CD4-positive, alpha-beta memory T cell (primary cell): ENCODE results near the gene MIF4GD. TPM values are rescaled to one million over a fixed set of nuclear protein-coding genes. Genes with fewer than 3 reads are reported as not detected.

Experiments used
- CTCF ChIA-PET: fragments of 350-600 bp; sonication (Branson Sonifier 250); formaldehyde crosslinking; loops from one replicate; lab custom pipeline; 2021; ENCODE audit warnings: inconsistent platforms; ENCODE audit not compliant: partially characterized antibody; lab: Charles Lee
- POLR2A ChIA-PET: fragments of 350-600 bp; sonication (Branson Sonifier 250); formaldehyde crosslinking; loops from one replicate; lab custom pipeline; 2021; ENCODE audit not compliant: partially characterized antibody; lab: Charles Lee
- DNase-seq, 5 donors: peaks; one replicate each; pipeline versions ENCODE4 v3.0.0 to v3.0.0-alpha.2; 2020 to 2022; ENCODE audit warnings: mixed read lengths in 1 of 5
- H3K27ac ChIP-seq: one replicate; pipeline ENCODE4 v1.7.0; 2013; ENCODE audit warnings: low read depth, low read length
- H3K27me3 ChIP-seq: 2 replicates; pipeline ENCODE4 v1.7.0; 2013; ENCODE audit warnings: mild to moderate bottlenecking, low read length, moderate library complexity; ENCODE audit not compliant: insufficient read depth
- H3K36me3 ChIP-seq: 2 replicates; pipeline ENCODE4 v1.7.0; 2013; ENCODE audit warnings: mild to moderate bottlenecking, low read length, moderate library complexity; ENCODE audit not compliant: insufficient read depth
- H3K4me1 ChIP-seq: 2 replicates; pipeline ENCODE4 v1.7.0; 2013; ENCODE audit warnings: mild to moderate bottlenecking, low read length, moderate library complexity; ENCODE audit not compliant: insufficient read depth
- H3K4me3 ChIP-seq, 2 donors: one replicate each; pipeline ENCODE4 v1.7.0; 2013; ENCODE audit warnings: low read length in 2 of 2, mild to moderate bottlenecking in 1 of 2
- H3K9me3 ChIP-seq, 2 donors: one replicate each; pipeline ENCODE4 v1.7.0; 2013; ENCODE audit warnings: low read length in 2 of 2, control low read depth in 1 of 2; ENCODE audit not compliant: control insufficient read depth in 1 of 2
- H3K27ac Mint-ChIP-seq, 7 donors: one replicate each; pipeline ENCODE4 v1.8.0; 2020 to 2021; ENCODE audit warnings: mixed read lengths in 7 of 7, mild to moderate bottlenecking in 6 of 7, inconsistent platforms in 3 of 7, moderate library complexity in 3 of 7
- H3K27me3 Mint-ChIP-seq, 2 donors: one replicate each; pipeline ENCODE4 v1.8.0; 2020 to 2021; ENCODE audit warnings: mixed read lengths in 2 of 2
- H3K36me3 Mint-ChIP-seq, 2 donors: one replicate each; pipeline ENCODE4 v1.8.0; 2020 to 2021; ENCODE audit warnings: mixed read lengths in 2 of 2, inconsistent platforms in 1 of 2, mild to moderate bottlenecking in 1 of 2
- H3K4me1 Mint-ChIP-seq, 4 donors: one replicate each; pipeline ENCODE4 v1.8.0; 2020 to 2021; ENCODE audit warnings: mixed read lengths in 4 of 4, mild to moderate bottlenecking in 1 of 4
- H3K4me3 Mint-ChIP-seq, 8 donors: one replicate each; pipeline ENCODE4 v1.8.0; 2020 to 2021; ENCODE audit warnings: mixed read lengths in 8 of 8, mild to moderate bottlenecking in 7 of 8, moderate library complexity in 6 of 8, inconsistent platforms in 3 of 8
- H3K9me3 Mint-ChIP-seq, 8 donors: one replicate each; pipeline ENCODE4 v1.8.0; 2020 to 2021; ENCODE audit warnings: mixed read lengths in 8 of 8, mild to moderate bottlenecking in 5 of 8, inconsistent platforms in 3 of 8, moderate library complexity in 1 of 8
- intact Hi-C: fragments of 100-400 bp; cut with micrococcal nuclease; formaldehyde crosslinking; loops from one replicate; pipeline ENCODE4 v1.15.1; 2023
- polyA plus RNA-seq, 2 donors: library from polyadenylated mRNA; unstranded; fragments of 300-500 nt; fragmentation: Illumina TruSeq; gene quantifications; one replicate each; pipeline ENCODE4 v1.2.3, GENCODE V29; 2021
- total RNA-seq, 2 experiments: library from RNA; stranded (reverse); gene quantifications; one replicate each; pipeline ENCODE4 v1.2.3, GENCODE V29; 2021

The MIF4GD gene
- total and polyA plus RNA-seq, 4 experiments from 2014 or later: 35.8 to 94.3 (median 60.9) TPM

GRCh38 chr17:75267411-75268232 is 3.4 kb downstream of the MIF4GD start:
- Mint-ChIP-seq H3K4me3 (peak overlapping the region in 1 of 8 donors; percentile 71), H3K36me3 (peaks cover 7 to 28% of the 10 kb centered on the region in 2 donors), H3K27ac (peak overlapping the region in 3 of 7 donors; percentile 4 to 80 (median 79)), H3K9me3 (no peaks in the 10 kb centered on the region), H3K27me3 (no peaks in the 10 kb centered on the region), H3K4me1 (peaks cover 11 to 30% (median 16%) of the 10 kb centered on the region in 4 donors)
- Histone ChIP-seq H3K36me3 (peaks cover 19% of the 10 kb centered on the region), H3K27me3 (no peaks in the 10 kb centered on the region), H3K4me1 (peaks cover 26% of the 10 kb centered on the region), H3K4me3 (no peak overlapping the region), H3K27ac (no peak overlapping the region), H3K9me3 (no peaks in the 10 kb centered on the region)
- ChIA-PET CTCF (no interaction called here), POLR2A (interaction anchor here (0.6 to 1.8 kb wide), 4 partner anchors 22 to 287 kb away, joined by 3 to 5 read pairs (median 3); partner anchors contain the start of genes NT5C and SLC25A19)
- DNase-seq: no peak
- intact Hi-C loops: no loop called here

- Mint-ChIP-seq H3K9me3 (no peaks in the 10 kb centered on the region), H3K36me3 (peaks cover 7 to 34% of the 10 kb centered on the region in 2 donors), H3K27ac (no peak overlapping the region), H3K4me1 (peaks cover 13 to 31% (median 19%) of the 10 kb centered on the region in 4 donors), H3K27me3 (no peaks in the 10 kb centered on the region), H3K4me3 (no peak overlapping the region)
- CTCF ChIA-PET: no interaction called here
- H3K9me3 ChIP-seq: no peaks in the 10 kb centered on the region
- no peak overlapping the region for H3K4me3 ChIP-seq
- H3K27ac ChIP-seq: no peak overlapping the region
- peaks cover 26% of the 10 kb centered on the region for H3K4me1 ChIP-seq
- POLR2A ChIA-PET: interaction anchor here (0.8 to 1.1 kb wide), 2 partner anchors 28 to 136 kb away, joined by 3 read pairs; partner anchors contain the start of gene NT5C
- H3K27me3 ChIP-seq: no peaks in the 10 kb centered on the region
- H3K36me3 ChIP-seq: peaks cover 19% of the 10 kb centered on the region
- intact Hi-C loops: no loop called here
- no peak for DNase-seq
These were observed 3.9 kb downstream of the MIF4GD start for GRCh38 chr17:75267153-75267410.

- no peak for DNase-seq
- Histone ChIP-seq H3K4me3 (no peak overlapping the region), H3K4me1 (peaks cover 22% of the 10 kb centered on the region), H3K9me3 (no peaks in the 10 kb centered on the region), H3K36me3 (peaks cover 19% of the 10 kb centered on the region), H3K27ac (no peak overlapping the region), H3K27me3 (no peaks in the 10 kb centered on the region)
- H3K36me3 Mint-ChIP-seq: peaks cover 7 to 39% of the 10 kb centered on the region in 2 donors
- H3K27ac Mint-ChIP-seq: no peak overlapping the region
- CTCF ChIA-PET: interaction anchor here (0.6 kb wide), 1 partner anchor 14 kb away, joined by 3 read pairs; no protein-coding TSS in a partner anchor
- H3K27me3 Mint-ChIP-seq: no peaks in the 10 kb centered on the region
- H3K4me1 Mint-ChIP-seq: peaks cover 11 to 31% (median 18%) of the 10 kb centered on the region in 4 donors
- POLR2A ChIA-PET: interaction anchor here (1.1 kb wide), 1 partner anchor 27 kb away, joined by 3 read pairs; no protein-coding TSS in a partner anchor
- intact Hi-C loops: no loop called here
- H3K4me3 Mint-ChIP-seq: no peak overlapping the region
- no peaks in the 10 kb centered on the region for H3K9me3 Mint-ChIP-seq
These were observed 4.5 kb downstream of the MIF4GD start for GRCh38 chr17:75266316-75267152.

GRCh38 chr17:75265614-75266315 is 5.3 kb downstream of the MIF4GD start:
- Histone ChIP-seq H3K4me3 (no peak overlapping the region), H3K9me3 (no peaks in the 10 kb centered on the region), H3K27ac (no peak overlapping the region), H3K27me3 (no peaks in the 10 kb centered on the region), H3K4me1 (peaks cover 23% of the 10 kb centered on the region), H3K36me3 (peaks cover 19% of the 10 kb centered on the region)
- Mint-ChIP-seq H3K36me3 (peaks cover 7 to 47% of the 10 kb centered on the region in 2 donors), H3K4me1 (peaks cover 12 to 36% (median 22%) of the 10 kb centered on the region in 4 donors), H3K4me3 (no peak overlapping the region), H3K9me3 (no peaks in the 10 kb centered on the region), H3K27me3 (no peaks in the 10 kb centered on the region), H3K27ac (peak overlapping the region in 1 of 7 donors; percentile 42)
- POLR2A ChIA-PET: interaction anchor here (1.2 kb wide), 1 partner anchor 24 kb away, joined by 8 read pairs; the partner anchor contains the start of gene SLC25A19
- DNase-seq: no peak
- intact Hi-C loops: no loop called here
- CTCF ChIA-PET: no interaction called here

GRCh38 chr17:75263055-75263454 is 8.0 kb downstream of the MIF4GD start:
- H3K4me3 ChIP-seq: no peak overlapping the region
- H3K36me3 Mint-ChIP-seq: peaks cover 7 to 50% of the 10 kb centered on the region in 2 donors
- peak overlapping the region in 5 of 7 donors; percentile 81 to 100 (median 100) for H3K27ac Mint-ChIP-seq
- peak overlapping the region; percentile 75 to 99 (median 96) for H3K4me3 Mint-ChIP-seq
- peaks cover 24 to 49% (median 36%) of the 10 kb centered on the region in 4 donors for H3K4me1 Mint-ChIP-seq
- H3K27me3 Mint-ChIP-seq: no peaks in the 10 kb centered on the region
- peaks cover 0 to 2% (median 0%) of the 10 kb centered on the region in 8 donors for H3K9me3 Mint-ChIP-seq
- peaks cover 35% of the 10 kb centered on the region for H3K4me1 ChIP-seq
- ChIA-PET POLR2A (interaction anchor here (0.5 to 6.1 kb wide), 14 partner anchors 9 to 592 kb away, joined by 3 to 193 read pairs (median 12); partner anchors contain the start of genes FDXR, GRB2, MIF4GD and SLC25A19), CTCF (interaction anchor here (0.5 to 4.3 kb wide), 5 partner anchors 7 to 302 kb away, joined by 3 to 44 read pairs (median 4); partner anchors contain the start of gene MIF4GD)
- H3K27me3 ChIP-seq: no peaks in the 10 kb centered on the region
- no peak overlapping the region for H3K27ac ChIP-seq
- intact Hi-C loops: no loop called here
- no peaks in the 10 kb centered on the region for H3K9me3 ChIP-seq
- no peak for DNase-seq
- peaks cover 19% of the 10 kb centered on the region for H3K36me3 ChIP-seq

GRCh38 chr17:75262112-75262606 is 8.9 kb downstream of the MIF4GD start:
- ChIA-PET CTCF (interaction anchor here (0.5 to 4.3 kb wide), 8 partner anchors 8 to 301 kb away, joined by 3 to 44 read pairs (median 4); partner anchors contain the start of genes MIF4GD and SLC25A19), POLR2A (interaction anchor here (0.8 to 6.1 kb wide), 26 partner anchors 10 to 593 kb away, joined by 3 to 193 read pairs (median 7); partner anchors contain the start of genes ARMC7, FDXR, GRB2 and MIF4GD)
- H3K9me3 Mint-ChIP-seq: peaks cover 0 to 2% (median 0%) of the 10 kb centered on the region in 8 donors
- no peaks in the 10 kb centered on the region for H3K27me3 ChIP-seq
- intact Hi-C loops: no loop called here
- peaks cover 35% of the 10 kb centered on the region for H3K4me1 ChIP-seq
- H3K4me3 Mint-ChIP-seq: peak overlapping the region; percentile 93 to 99 (median 97)
- peaks cover 29 to 58% (median 44%) of the 10 kb centered on the region in 4 donors for H3K4me1 Mint-ChIP-seq
- H3K27ac Mint-ChIP-seq: peak overlapping the region; percentile 100
- no peaks in the 10 kb centered on the region for H3K9me3 ChIP-seq
- peaks cover 19% of the 10 kb centered on the region for H3K36me3 ChIP-seq
- peaks cover 7 to 47% of the 10 kb centered on the region in 2 donors for H3K36me3 Mint-ChIP-seq
- DNase-seq: peak in 1 of 5 donors; percentile 16
- H3K27me3 Mint-ChIP-seq: no peaks in the 10 kb centered on the region
- H3K27ac ChIP-seq: peak overlapping the region; percentile 96
- H3K4me3 ChIP-seq: peak overlapping the region; percentile 77 to 99
